ENCODE data around the gene PCDHGC4.

PCDHGC4 gene

GRCh38 chr5:141512911-141513626 lies 28.2 kb downstream of the PCDHGC4 start:
- peak; percentile 59 for DNase-seq

DNA sequence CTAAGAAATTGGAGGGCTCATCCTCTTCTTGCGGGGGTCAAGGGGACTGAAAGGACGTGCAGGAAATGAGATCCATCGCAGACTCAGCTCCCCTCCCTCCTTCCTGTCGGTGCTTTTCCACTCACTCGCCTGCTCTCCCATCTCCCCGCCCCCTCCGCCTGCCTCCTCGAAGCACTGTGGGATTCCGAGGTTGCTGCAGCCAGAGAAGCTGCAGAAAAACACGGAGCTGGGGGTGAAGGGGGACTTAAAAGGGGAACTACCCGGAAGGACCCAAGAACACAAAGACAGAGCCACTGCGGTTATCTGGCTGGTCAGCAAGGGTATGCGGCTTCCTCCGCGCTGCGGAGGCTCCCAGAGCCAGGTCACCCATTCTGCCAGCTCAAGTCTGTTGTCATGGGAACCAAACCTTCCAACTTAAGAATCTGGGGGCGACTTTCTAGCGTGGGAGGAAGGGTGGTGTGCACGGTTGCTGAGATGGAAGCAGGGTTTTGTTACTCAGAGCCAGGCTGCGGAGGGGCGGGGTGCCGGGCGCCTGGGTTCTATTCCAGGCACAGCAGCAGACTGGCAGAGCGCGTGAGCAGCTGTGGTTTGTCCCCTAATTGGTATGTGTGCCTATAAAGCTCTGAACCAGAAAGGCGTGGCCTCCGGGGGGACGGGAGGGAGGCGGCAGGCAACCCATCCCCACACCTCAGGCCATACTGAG lies 28.9 kb downstream of the PCDHGC4 start:
- DNase-seq = peak; percentile 80

GRCh38 chr5:141514330-141515133 lies 29.7 kb downstream of the PCDHGC4 start:
- DNase-seq = no peak

- DNase-seq = no peak
Observed at GRCh38 chr5:141515141-141515540, 30.3 kb downstream of the PCDHGC4 start.

DNA sequence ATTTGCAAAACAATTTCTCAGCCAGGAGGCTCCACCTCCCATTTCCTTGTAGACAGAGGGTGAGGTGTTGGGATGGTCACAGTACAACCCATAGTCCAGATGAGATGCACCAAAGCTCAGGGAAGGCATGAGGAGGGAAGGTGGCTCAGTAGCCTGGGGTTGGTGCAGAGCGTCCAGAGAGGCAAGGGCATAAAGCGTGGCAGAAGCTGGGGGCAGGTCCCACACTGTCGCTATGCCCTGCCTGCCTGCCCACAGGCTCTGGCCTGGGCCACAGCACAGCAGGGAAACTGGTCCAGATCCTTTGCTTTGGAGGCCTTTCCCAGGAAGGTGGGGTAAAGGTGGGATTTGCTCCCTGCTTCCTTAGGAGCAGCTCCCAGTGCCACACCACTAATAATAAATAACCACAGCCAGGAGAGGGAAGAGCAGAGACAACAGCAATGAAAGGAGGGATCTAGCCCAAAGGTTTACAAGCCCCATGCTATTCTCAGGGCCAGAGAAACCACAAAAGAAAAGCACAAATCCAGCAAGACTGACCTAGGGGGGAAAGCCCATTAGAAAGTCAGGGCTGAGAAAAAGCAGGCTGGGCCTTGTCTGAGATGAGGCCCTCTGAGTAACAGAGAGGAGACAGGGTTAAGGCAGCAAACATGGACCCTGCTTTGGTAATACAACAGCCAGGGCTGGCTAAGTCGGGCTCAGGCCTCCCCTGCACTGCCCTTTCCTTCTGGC lies 31.3 kb downstream of the PCDHGC4 start:
- no peak for DNase-seq

- no peak for DNase-seq
Observed at GRCh38 chr5:141516672-141517025, 31.8 kb downstream of the PCDHGC4 start.

DNA sequence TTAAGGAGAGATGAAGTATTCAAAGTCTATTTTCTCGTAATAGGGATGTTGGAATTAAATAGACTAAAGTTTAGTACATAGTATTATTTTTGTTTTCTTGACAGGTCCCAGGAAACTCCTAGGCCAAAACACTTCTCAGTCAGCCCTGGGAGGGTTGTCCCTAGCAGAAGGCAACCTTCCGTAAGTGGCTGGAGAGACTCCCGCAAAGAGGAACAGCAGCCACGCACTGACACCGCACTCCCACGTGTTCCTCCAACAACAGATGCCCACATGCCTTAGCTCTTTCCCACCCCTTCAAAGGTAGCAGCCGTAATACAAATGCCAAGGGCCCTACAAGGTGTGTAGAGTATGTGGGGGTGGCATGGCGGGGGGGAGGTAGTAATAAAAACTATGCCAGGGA lies 32.5 kb downstream of the PCDHGC4 start:
- DNase-seq = no peak

DNA sequence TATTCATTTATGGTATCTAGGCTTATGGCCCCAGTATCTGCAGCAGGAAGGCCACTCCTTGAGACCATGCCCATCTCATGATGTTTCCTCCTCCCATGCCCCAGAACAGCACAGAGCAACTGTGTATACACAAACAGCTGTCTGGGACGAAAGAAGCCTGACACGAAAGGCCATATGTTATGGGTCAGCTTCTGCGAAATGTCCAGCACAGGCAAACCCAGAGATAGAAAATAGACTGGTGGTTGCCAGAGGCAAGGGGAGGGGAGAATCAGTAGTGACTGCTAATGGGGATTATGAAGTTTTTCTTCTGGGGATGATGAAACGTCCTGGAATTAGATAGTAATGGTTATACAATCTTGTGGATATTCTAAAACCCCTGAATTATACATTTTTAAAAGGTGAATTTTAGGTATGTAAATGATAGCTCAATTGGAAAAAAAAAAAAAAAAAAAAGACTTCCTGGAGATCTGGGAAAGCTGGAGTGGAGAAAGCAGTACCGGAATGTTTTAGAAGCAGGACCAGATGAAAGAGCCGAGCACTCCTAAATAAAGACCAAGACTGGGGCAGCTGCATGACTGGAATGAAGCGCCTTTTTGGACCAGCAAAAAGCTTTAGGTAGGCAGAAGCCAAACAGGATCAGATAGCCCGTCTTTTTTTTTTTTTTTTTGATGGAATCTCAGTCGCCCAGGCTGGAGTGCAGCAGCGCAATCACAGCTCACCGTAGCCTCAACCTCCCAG lies 33.2 kb downstream of the PCDHGC4 start:
- DNase-seq = no peak

DNA sequence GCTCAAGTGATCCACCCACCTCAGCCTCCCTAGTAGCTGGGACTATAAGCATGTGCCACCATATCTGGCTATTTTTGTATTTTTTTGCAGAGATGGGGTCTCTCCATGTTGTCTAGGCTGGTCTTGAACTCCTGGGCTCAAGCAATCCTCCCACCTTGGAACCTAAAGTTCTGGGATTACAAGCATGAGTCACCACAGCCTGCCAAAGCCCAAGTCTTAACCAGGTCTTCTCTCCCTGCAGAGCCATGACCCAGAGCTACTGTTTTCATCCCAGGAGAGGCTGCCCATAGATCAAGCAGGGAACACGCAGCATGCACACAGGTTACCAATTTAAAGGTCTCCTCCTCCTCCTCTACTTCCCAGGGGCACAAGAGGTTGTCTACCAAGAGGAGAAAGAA lies 33.8 kb downstream of the PCDHGC4 start:
- DNase-seq = no peak

DNA sequence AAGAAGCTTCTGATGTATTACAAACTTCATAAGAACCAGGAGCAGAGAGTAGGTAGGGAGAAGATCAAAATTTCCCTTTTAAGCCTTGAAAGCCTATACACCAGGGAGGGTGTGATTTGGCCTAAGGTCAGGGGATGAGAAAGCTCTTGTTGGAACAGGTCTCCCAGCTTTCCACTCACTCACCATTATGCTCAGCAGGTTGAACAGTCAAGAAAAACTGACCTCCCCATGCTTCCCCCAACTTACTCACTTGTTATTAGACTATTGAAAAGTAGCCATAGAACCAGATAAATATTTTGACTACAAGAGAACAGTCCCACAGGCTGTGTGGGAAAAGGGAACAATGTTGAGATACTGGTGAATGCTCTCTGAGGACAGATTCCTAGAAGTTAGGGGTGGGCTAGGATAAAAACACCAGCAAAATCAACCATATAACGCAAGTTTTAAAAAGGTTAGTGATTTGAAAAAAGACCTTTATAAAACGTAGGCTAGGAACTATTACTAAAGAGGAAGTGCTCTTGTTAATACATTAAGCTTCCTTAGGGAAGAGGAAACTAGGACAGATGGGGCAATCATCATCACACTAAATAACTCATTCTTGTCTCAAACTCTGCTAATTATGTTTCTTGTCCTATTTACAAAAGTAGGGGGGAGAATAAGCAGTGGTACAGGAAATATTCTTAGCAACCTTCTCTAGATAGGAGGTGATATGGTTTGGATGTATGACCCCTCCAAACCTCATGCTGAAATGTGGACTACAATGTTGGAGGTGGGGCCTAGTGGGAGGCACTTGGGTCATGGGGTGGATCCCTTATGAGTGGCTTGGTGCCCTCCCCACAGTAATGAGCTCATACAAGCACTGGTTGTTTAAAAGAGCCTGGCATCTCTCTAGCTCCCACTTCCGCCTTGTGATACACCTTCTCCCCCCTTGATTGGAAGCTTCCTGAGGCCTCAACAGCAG lies 35.1 kb downstream of the PCDHGC4 start:
- no peak for DNase-seq

DNA sequence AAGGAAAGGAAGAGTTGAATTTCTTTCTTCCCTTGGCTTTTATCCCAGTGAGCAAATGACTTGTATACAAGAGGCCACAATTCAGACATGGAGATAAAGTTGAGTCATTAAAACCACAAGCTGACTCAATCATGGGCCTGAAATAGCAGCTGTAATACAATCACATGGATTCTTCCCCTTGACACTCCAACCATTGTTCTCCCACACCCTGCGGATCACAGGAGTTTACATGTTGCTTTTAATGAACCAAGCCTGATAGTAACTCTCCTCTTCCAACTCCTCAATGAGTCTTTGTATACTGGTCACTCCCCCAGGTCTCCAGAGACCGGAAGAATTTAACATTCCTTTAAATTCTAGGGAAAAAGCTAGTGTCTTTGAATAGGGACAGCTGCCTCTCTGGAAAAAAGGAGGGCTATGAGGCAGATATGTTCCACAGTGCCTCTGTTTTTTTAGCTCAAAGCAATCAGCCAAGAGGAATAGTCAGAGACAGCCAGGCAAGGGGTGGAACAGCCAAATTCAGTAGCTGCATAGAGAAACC lies 36.5 kb downstream of the PCDHGC4 start:
- DNase-seq = no peak

- no peak for DNase-seq
Observed at GRCh38 chr5:141522301-141522700, 37.5 kb downstream of the PCDHGC4 start.

- no peak for DNase-seq
Observed at GRCh38 chr5:141523991-141524390, 39.2 kb downstream of the PCDHGC4 start.

GRCh38 chr5:141524604-141525597 lies 40.1 kb downstream of the PCDHGC4 start:
- DNase-seq = peak; percentile 66

DNA sequence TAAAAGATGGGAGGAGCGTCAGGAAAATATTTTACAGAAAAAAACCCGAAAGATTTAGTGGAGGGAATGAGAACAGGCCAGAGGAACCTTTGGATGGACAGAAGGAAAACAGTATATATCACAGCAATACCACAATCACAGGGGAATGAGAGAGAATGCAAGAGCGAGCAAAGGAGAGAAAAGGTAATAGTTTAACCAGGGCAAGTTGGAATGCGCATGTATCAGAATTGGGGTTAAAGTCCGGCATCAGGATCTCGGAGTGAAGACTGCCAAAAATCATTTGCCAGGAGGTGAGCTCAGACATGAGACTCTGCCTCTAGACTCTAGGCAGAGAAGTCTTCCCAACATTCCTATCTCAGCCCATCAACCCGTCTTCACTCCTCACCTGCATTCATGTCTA lies 40.8 kb downstream of the PCDHGC4 start:
- DNase-seq = no peak

DNA sequence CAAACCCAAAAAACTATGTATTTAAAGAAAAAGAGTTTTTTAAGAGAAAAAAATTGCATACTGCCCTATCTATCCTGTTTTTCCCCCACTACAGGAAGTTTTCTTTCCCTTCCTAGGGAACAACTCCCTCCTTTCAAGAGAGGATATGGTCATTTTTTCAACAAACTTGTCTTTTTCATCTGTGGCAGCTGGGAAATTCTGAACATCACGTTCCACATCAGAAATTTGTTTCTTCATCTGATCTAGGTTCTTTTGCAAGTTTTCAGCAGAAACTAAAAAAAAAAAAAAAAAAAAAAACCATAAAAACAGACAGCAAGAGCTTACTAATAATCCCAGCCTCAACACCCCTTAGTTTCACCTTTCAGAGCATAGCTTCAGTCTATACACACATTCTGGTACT lies 42.6 kb downstream of the PCDHGC4 start:
- DNase-seq = no peak

DNA sequence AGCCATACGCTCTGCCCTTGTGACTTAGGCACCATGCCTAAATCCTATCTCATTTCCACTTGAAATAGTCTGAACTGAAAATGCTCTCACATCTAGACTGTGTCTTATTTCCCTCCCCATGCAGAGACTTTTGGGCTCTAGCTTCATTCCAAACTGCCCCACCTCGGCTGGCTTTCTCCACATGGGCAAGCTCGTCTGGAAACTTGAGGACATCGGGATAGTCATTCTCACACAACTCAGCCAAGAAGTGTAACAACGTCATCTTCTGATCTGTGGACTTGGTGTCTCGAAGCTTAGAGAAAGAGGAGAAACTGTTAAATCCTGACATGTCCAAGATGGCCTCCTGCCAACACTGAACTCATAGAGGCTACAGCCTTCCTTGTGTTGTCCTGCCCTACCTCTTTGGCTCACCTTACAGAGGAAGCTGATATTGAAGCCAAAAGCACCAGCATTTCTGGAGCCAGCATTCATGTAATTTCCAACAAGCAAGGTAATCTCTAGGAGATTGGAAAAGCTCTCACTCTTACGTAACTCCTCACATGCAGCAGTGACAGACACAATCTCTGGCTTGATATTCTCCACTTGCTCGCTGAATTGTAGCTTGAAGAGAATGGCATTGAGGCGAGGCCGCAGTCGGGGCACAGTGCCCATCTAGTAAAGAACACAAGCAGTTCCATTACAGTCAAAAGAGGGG lies 43.6 kb downstream of the PCDHGC4 start:
- no peak for DNase-seq

- no peak for DNase-seq
Observed at GRCh38 chr5:141529002-141529401, 44.2 kb downstream of the PCDHGC4 start.

- no peak for DNase-seq
Observed at GRCh38 chr5:141529873-141530272, 45.0 kb downstream of the PCDHGC4 start.

Measured in stimulated activated CD8-positive, alpha-beta memory T cell treated with anti-CD3 and anti-CD28 coated beads, Interleukin-4, amount 100 ng/mL, for 48 hours (primary cell).